Thyroid gland (tissue), 4 donors: ENCODE results near the gene CIDEC. TPM values are rescaled to one million over a fixed set of nuclear protein-coding genes. Genes with fewer than 3 reads are reported as not detected.
A peak's percentile ranks its signal among the peaks of the same experiment; 100 is the strongest.

Source experiments
- DNase-seq, 2 donors: peaks; one replicate each; pipeline ENCODE4 v3.0.0-alpha.2; 2019
- H3K27ac ChIP-seq, 3 donors: fragments of 200-600 bp; sonication (generic); 1 replicate in 2 of 3; 2 replicates in 1 of 3; pipeline ENCODE4 v1.5.1; 2016 to 2019; ENCODE audit warnings: mild to moderate bottlenecking in 1 of 3, moderate library complexity in 1 of 3
- H3K27me3 ChIP-seq: fragments of 200-600 bp; sonication (generic); one replicate; pipeline ENCODE4 v1.5.1; 2019
- H3K36me3 ChIP-seq, 2 donors: fragments of 200-600 bp; sonication (generic); one replicate each; pipeline ENCODE4 v1.5.1; 2016 to 2019
- H3K4me1 ChIP-seq, 2 donors: fragments of 200-600 bp; sonication (generic); one replicate each; pipeline ENCODE4 v1.5.1; 2017 to 2019
- H3K4me3 ChIP-seq, 3 donors: fragments of 200-600 bp; sonication (generic); replicated peaks in 1 of 3; 1 replicate in 2 of 3; 2 replicates in 1 of 3; pipeline ENCODE4 v1.5.1; 2016; ENCODE audit warnings: mild to moderate bottlenecking in 1 of 3
- H3K9me3 ChIP-seq: fragments of 200-600 bp; sonication (generic); one replicate; pipeline ENCODE4 v1.5.1; 2017
- POLR2A ChIP-seq, 2 donors: fragments of 450-650 bp; IDR thresholded peaks; one replicate each; pipeline ENCODE4 v1.6.1; 2017; ENCODE audit warnings: antibody characterized with exemption in 2 of 2, mild to moderate bottlenecking in 2 of 2, moderate library complexity in 1 of 2
- WGBS, 2 donors: methylation state at CpG; one replicate each; pipeline ENCODE4 v1.1.5; 2017; 5-methylcytosine and 5-hydroxymethylcytosine counted together
- intact Hi-C: fragments of 100-400 bp; cut with DNase I; formaldehyde crosslinking; loops from one replicate; pipeline ENCODE4 v1.15.1; 2023
- total RNA-seq, 4 donors: library from RNA; depleted of rRNA; stranded (reverse); fragments of >200 nt; gene quantifications; one replicate each; pipeline ENCODE4 v1.2.3, GENCODE V29; 2016
- TF ChIP-seq, protein P1 (sequence below), 6 experiments: fragments of 200-600 bp in 3 of 6; fragments of 450-650 bp in 3 of 6; sonication (generic) in 3 of 6; IDR thresholded peaks; one replicate each; pipeline ENCODE4 v1.5.1; 2016 to 2019; ENCODE audit warnings: antibody characterized with exemption in 6 of 6, mild to moderate bottlenecking in 2 of 6, inconsistent platforms in 1 of 6, moderate library complexity in 1 of 6

Gene CIDEC, protein sequence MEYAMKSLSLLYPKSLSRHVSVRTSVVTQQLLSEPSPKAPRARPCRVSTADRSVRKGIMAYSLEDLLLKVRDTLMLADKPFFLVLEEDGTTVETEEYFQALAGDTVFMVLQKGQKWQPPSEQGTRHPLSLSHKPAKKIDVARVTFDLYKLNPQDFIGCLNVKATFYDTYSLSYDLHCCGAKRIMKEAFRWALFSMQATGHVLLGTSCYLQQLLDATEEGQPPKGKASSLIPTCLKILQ
- total RNA-seq, result 1 to 10 TPM; 2.2 to 9.4 (median 3.0) TPM

- intact Hi-C loops, result no loop called here
- 84 to 86% methylated on average over 7 of the region's 7 CpGs for WGBS, 2 donors
- no peaks in the 10 kb centered on the region for H3K4me1 ChIP-seq
- no peak for DNase-seq
- no peaks in the 10 kb centered on the region for H3K9me3 ChIP-seq
- no peak for TF ChIP-seq POLR2A (IDR thresholded peaks at IDR 0.05)
- H3K27me3 ChIP-seq, result no peaks in the 10 kb centered on the region
- H3K4me3 ChIP-seq, result no peak within 1 kb of the TSS
- no peak within 1 kb of the TSS for H3K27ac ChIP-seq
- no peaks in the 10 kb centered on the region for H3K36me3 ChIP-seq
These were observed at the start of gene CIDEC for GRCh38 chr3:9879830-9880549. Gene CIDEC (minus strand): TSS chr3:9880253. CDS start chr3:9878486, 1,767 bp downstream.

DNA sequence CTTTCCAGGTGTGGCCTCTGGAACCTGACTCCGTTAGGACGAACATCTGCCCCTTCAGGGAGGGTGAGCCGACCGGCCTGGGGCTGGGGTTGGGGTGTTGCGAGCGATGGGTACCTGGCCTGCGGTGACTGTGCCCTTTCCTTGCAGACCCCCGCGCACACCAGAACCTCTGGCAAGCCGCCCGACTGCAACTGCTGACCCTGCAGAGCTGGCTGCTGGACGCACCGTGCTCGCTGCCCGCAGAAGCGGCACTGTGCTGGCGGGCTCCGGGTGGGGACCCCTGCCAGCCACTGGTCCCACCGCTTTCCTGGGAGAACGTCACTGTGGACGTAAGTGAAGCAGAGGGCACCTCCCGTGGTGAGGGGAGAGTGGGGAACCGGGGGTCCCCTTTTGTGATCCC lies 48.1 kb upstream of the CIDEC start:
- intact Hi-C loops, result no loop called here
- Histone ChIP-seq H3K9me3 (no peaks in the 10 kb centered on the region), H3K27me3 (no peaks in the 10 kb centered on the region), H3K4me3 (no peak overlapping the region), H3K36me3 (peaks cover 0 to 7% of the 10 kb centered on the region in 2 donors), H3K4me1 (peaks cover 5 to 7% of the 10 kb centered on the region in 2 donors), H3K27ac (no peak overlapping the region)
- 90 to 94% methylated on average over 5 to 13 of the region's 23 CpGs for WGBS, 2 donors
- TF ChIP-seq, protein P1, sequence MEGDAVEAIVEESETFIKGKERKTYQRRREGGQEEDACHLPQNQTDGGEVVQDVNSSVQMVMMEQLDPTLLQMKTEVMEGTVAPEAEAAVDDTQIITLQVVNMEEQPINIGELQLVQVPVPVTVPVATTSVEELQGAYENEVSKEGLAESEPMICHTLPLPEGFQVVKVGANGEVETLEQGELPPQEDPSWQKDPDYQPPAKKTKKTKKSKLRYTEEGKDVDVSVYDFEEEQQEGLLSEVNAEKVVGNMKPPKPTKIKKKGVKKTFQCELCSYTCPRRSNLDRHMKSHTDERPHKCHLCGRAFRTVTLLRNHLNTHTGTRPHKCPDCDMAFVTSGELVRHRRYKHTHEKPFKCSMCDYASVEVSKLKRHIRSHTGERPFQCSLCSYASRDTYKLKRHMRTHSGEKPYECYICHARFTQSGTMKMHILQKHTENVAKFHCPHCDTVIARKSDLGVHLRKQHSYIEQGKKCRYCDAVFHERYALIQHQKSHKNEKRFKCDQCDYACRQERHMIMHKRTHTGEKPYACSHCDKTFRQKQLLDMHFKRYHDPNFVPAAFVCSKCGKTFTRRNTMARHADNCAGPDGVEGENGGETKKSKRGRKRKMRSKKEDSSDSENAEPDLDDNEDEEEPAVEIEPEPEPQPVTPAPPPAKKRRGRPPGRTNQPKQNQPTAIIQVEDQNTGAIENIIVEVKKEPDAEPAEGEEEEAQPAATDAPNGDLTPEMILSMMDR (IDR thresholded peaks at IDR 0.05), result no peak
- no peak for TF ChIP-seq POLR2A (IDR thresholded peaks at IDR 0.05)
- DNase-seq, result no peak

- H3K36me3 ChIP-seq, result no peaks in the 10 kb centered on the region
- H3K27ac ChIP-seq, result peak overlapping the region in 1 of 3 donors; percentile 4
- intact Hi-C loops, result no loop called here
- 95% methylated on average over 7 to 8 of the region's 8 CpGs for WGBS, 2 donors
- no peaks in the 10 kb centered on the region for H3K27me3 ChIP-seq
- no peaks in the 10 kb centered on the region for H3K9me3 ChIP-seq
- H3K4me3 ChIP-seq, result no peak overlapping the region
- DNase-seq, result no peak
- peaks cover 29 to 33% of the 10 kb centered on the region in 2 donors for H3K4me1 ChIP-seq
- no peak for TF ChIP-seq POLR2A (IDR thresholded peaks at IDR 0.05)
- TF ChIP-seq, protein P1 (IDR thresholded peaks at IDR 0.05), result no peak
These were observed 38.4 kb upstream of the CIDEC start for GRCh38 chr3:9918261-9919038.

GRCh38 chr3:9917820-9918219 lies 37.8 kb upstream of the CIDEC start:
- WGBS, 2 donors, result no CpG with 5 or more reads among the region's 10 CpGs
- TF ChIP-seq, protein P1 (IDR thresholded peaks at IDR 0.05), result no peak
- no peak for TF ChIP-seq POLR2A (IDR thresholded peaks at IDR 0.05)
- H3K27me3 ChIP-seq, result no peaks in the 10 kb centered on the region
- peak overlapping the region in 1 of 3 donors; percentile 45 for H3K4me3 ChIP-seq
- intact Hi-C loops, result no loop called here
- H3K27ac ChIP-seq, result peak overlapping the region in 2 of 3 donors; percentile 71 to 74
- no peaks in the 10 kb centered on the region for H3K36me3 ChIP-seq
- DNase-seq, result peak; percentile 59 to 64
- peaks cover 29 to 33% of the 10 kb centered on the region in 2 donors for H3K4me1 ChIP-seq
- no peaks in the 10 kb centered on the region for H3K9me3 ChIP-seq
